RWPE2 (cell line): ENCODE measurements around the gene KIRREL2.

Experiments used
- ATAC-seq: fragments of 200-7000 bp; cut with Tn5 transposase; 3 replicates; pipeline ENCODE4 v1.9.1; 2021; ENCODE audit warnings: low read depth
- DNase-seq: peaks from one replicate; pipeline ENCODE4 v3.0.0-alpha.2; 2020; ENCODE audit warnings: low spot score
- H3K27ac ChIP-seq: fragments of 450-650 bp; 2 replicates; pipeline ENCODE4 v1.5.1; 2017; ENCODE audit warnings: mild to moderate bottlenecking; ENCODE audit not compliant: poor library complexity, severe bottlenecking
- H3K27me3 ChIP-seq: fragments of 250-450 bp; sonication (Bioruptor Pico); 2 replicates; pipeline ENCODE4 v1.5.1; 2021; ENCODE audit warnings: mild to moderate bottlenecking, moderate library complexity; ENCODE audit not compliant: insufficient read depth, poor library complexity, severe bottlenecking
- H3K36me3 ChIP-seq: fragments of 250-450 bp; sonication (Bioruptor Pico); 2 replicates; pipeline ENCODE4 v1.5.1; 2020; ENCODE audit warnings: low read depth, mild to moderate bottlenecking, moderate library complexity
- H3K4me1 ChIP-seq: fragments of 250-450 bp; sonication (Bioruptor Pico); 2 replicates; pipeline ENCODE4 v1.5.1; 2021; ENCODE audit warnings: mild to moderate bottlenecking, moderate library complexity; ENCODE audit not compliant: insufficient read depth, poor library complexity, severe bottlenecking
- H3K4me3 ChIP-seq: fragments of 250-450 bp; sonication (Bioruptor Pico); 2 replicates; pipeline ENCODE4 v1.5.1; 2021; ENCODE audit warnings: mild to moderate bottlenecking, moderate library complexity; ENCODE audit not compliant: severe bottlenecking
- H3K9me3 ChIP-seq: fragments of 250-450 bp; sonication (Bioruptor Pico); 2 replicates; pipeline ENCODE4 v1.5.1; 2021; ENCODE audit warnings: mild to moderate bottlenecking, moderate library complexity; ENCODE audit not compliant: severe bottlenecking
- TF ChIP-seq, protein P1 (sequence below): fragments of 450-650 bp; IDR thresholded peaks from one replicate; pipeline ENCODE4 v1.5.1; 2017; ENCODE audit warnings: mild to moderate bottlenecking, moderate library complexity; ENCODE audit not compliant: poor library complexity, severe bottlenecking

Gene KIRREL2

DNA sequence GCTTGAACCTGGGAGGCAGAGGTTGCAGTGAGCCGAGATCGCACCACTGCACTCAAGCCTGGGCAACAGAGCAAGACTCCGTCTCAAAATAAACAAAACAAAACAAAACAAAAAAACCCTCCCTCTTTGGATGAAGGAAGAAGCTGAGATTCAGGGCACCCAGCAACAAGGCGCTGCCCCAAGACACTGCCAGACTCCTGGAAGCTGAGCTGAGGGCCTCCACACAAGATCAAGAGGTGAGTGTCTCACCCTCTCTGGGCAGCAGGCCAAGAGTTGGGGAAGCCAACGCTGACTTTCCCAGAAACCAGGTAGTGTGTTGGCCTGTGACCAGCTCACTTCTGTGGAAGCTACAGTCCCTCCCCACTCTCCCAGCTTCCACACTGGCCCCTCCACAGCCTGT lies 55.1 kb downstream of the KIRREL2 start:
- Histone ChIP-seq H3K4me1 (no peaks in the 10 kb centered on the region), H3K4me3 (no peak overlapping the region), H3K9me3 (no peaks in the 10 kb centered on the region), H3K27me3 (no peaks in the 10 kb centered on the region), H3K27ac (no peak overlapping the region), H3K36me3 (no peaks in the 10 kb centered on the region)
- DNase-seq: no peak
- TF ChIP-seq, protein P1, sequence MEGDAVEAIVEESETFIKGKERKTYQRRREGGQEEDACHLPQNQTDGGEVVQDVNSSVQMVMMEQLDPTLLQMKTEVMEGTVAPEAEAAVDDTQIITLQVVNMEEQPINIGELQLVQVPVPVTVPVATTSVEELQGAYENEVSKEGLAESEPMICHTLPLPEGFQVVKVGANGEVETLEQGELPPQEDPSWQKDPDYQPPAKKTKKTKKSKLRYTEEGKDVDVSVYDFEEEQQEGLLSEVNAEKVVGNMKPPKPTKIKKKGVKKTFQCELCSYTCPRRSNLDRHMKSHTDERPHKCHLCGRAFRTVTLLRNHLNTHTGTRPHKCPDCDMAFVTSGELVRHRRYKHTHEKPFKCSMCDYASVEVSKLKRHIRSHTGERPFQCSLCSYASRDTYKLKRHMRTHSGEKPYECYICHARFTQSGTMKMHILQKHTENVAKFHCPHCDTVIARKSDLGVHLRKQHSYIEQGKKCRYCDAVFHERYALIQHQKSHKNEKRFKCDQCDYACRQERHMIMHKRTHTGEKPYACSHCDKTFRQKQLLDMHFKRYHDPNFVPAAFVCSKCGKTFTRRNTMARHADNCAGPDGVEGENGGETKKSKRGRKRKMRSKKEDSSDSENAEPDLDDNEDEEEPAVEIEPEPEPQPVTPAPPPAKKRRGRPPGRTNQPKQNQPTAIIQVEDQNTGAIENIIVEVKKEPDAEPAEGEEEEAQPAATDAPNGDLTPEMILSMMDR: no peak
- ATAC-seq: peak; percentile 93

DNA sequence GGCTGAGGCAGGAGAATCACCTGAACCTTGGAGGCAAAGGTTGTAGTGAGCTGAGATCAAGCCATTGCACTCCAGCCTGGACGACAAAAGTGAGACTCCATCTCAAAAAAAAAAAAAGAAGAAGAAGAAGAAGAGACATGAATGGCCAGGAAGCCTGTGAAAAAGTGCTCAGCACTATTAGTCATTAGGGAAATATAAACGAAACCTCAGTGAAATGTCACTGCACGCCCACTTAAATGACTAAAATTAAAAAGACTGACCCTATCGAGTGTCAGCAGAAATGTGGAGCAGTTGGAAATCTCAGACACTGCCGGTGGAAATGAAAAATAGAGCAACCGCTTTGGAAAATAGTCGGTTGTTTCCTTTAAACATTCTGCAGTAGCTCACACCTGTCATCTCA lies 56.9 kb downstream of the KIRREL2 start:
- no peaks in the 10 kb centered on the region for H3K9me3 ChIP-seq
- no peaks in the 10 kb centered on the region for H3K27me3 ChIP-seq
- DNase-seq: no peak

DNA sequence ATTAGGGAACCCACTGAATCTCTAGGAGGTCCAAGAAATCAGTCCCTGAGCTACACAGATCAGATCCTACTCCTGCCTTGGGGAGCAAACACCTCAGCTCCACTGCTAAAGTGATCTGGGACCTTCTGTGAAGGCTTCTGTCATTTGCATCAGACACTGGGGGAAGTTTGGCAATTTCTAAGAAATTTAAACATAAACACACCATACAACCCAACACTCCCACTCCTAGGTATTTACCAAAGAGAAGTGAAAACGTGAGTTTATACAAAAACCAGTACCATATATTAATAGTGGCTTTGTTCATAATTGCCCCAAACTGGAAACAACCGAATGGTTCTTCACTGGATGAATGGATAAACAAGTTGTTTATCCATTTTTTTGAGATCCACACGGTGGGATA lies 58.7 kb downstream of the KIRREL2 start:
- Histone ChIP-seq H3K4me1 (no peaks in the 10 kb centered on the region), H3K4me3 (no peak overlapping the region), H3K9me3 (no peaks in the 10 kb centered on the region), H3K27me3 (no peaks in the 10 kb centered on the region), H3K36me3 (no peaks in the 10 kb centered on the region), H3K27ac (no peak overlapping the region)
- ATAC-seq (no peak), DNase-seq (no peak)
- TF ChIP-seq, protein P1: no peak

More for the DNA sequence above, 56.9 kb downstream of the KIRREL2 start:
- TF ChIP-seq, protein P1: no peak
- no peaks in the 10 kb centered on the region for H3K4me1 ChIP-seq
- no peak overlapping the region for H3K4me3 ChIP-seq
- no peak overlapping the region for H3K27ac ChIP-seq
- ATAC-seq: no peak
- H3K36me3 ChIP-seq: no peaks in the 10 kb centered on the region
